Nephron (organoid): ENCODE results near the gene AXIN1.

Experiments used
- H3K27ac Mint-ChIP-seq, 3 experiments: 2 replicates each; pipeline ENCODE4 v1.8.0; 2020; ENCODE audit warnings: mixed read lengths in 3 of 3, mild to moderate bottlenecking in 2 of 3, moderate library complexity in 1 of 3
- H3K27me3 Mint-ChIP-seq: 2 replicates; pipeline ENCODE4 v1.8.0; 2021; ENCODE audit warnings: low read depth, mild to moderate bottlenecking, moderate library complexity, mixed read lengths
- H3K36me3 Mint-ChIP-seq: 2 replicates; pipeline ENCODE4 v1.8.0; 2020; ENCODE audit warnings: low read depth, mixed read lengths
- H3K4me1 Mint-ChIP-seq: 2 replicates; pipeline ENCODE4 v1.8.0; 2020; ENCODE audit warnings: mixed read lengths
- H3K4me3 Mint-ChIP-seq, 3 experiments: 2 replicates each; pipeline ENCODE4 v1.8.0; 2020; ENCODE audit warnings: mild to moderate bottlenecking in 3 of 3, mixed read lengths in 3 of 3, moderate library complexity in 2 of 3
- H3K9me3 Mint-ChIP-seq: 2 replicates; pipeline ENCODE4 v1.8.0; 2020; ENCODE audit warnings: mixed read lengths
- TF ChIP-seq, protein P1 (sequence below), 3 experiments: fragments of 200-600 bp; sonication (generic); IDR thresholded peaks; one replicate each; pipeline ENCODE4 v1.5.0; 2021; ENCODE audit warnings: antibody characterized with exemption in 3 of 3; ENCODE audit not compliant: unreplicated experiment in 3 of 3

Gene AXIN1

DNA sequence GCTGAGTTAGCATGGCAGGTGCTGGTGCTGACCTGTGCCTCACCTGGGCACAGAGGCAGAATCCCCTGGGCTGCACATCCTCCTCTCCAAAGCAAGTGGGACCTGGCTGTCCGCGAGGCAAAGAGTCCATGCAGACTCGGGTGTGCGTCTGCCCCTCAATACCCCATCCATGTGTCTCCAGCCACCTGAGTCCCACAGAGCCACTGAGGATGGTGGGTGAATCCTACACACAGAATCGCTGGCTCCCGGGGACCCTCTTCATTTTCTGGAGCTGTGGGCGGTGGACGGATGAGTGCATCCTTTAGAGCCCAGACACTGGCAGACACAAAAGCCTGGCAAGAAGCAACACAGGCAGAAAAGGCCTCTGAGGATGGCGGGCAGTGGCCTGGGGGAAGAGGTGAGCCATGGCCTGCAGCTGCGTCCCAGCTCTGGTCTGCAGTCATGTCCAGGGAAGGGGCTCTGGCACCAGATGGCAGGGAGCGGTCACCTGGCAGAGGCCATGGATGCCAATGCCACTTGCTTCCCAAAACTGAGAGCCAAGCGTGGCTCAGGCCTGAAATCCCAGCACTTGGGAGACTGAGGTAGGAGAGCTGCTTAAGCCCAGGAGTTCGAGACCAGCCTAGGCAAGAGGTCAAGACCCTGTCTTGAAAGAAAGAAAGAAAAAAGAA lies 29.9 kb downstream of the AXIN1 start:
- no peaks in the 10 kb centered on the region for H3K27me3 Mint-ChIP-seq
- peaks cover 12% of the 10 kb centered on the region for H3K36me3 Mint-ChIP-seq
- H3K4me1 Mint-ChIP-seq: peaks cover 3% of the 10 kb centered on the region
- no peak overlapping the region for H3K27ac Mint-ChIP-seq
- TF ChIP-seq, protein P1, sequence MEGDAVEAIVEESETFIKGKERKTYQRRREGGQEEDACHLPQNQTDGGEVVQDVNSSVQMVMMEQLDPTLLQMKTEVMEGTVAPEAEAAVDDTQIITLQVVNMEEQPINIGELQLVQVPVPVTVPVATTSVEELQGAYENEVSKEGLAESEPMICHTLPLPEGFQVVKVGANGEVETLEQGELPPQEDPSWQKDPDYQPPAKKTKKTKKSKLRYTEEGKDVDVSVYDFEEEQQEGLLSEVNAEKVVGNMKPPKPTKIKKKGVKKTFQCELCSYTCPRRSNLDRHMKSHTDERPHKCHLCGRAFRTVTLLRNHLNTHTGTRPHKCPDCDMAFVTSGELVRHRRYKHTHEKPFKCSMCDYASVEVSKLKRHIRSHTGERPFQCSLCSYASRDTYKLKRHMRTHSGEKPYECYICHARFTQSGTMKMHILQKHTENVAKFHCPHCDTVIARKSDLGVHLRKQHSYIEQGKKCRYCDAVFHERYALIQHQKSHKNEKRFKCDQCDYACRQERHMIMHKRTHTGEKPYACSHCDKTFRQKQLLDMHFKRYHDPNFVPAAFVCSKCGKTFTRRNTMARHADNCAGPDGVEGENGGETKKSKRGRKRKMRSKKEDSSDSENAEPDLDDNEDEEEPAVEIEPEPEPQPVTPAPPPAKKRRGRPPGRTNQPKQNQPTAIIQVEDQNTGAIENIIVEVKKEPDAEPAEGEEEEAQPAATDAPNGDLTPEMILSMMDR (IDR thresholded peaks at IDR 0.05; ENCODE audit: unreplicated experiment in 3 of 3): no peak
- H3K9me3 Mint-ChIP-seq: no peaks in the 10 kb centered on the region
- no peak overlapping the region for H3K4me3 Mint-ChIP-seq

- no peaks in the 10 kb centered on the region for H3K27me3 Mint-ChIP-seq
- no peaks in the 10 kb centered on the region for H3K9me3 Mint-ChIP-seq
- no peak overlapping the region for H3K4me3 Mint-ChIP-seq
- peaks cover 12% of the 10 kb centered on the region for H3K36me3 Mint-ChIP-seq
- TF ChIP-seq, protein P1 (IDR thresholded peaks at IDR 0.05; ENCODE audit: unreplicated experiment in 3 of 3): no peak
- H3K27ac Mint-ChIP-seq: no peak overlapping the region
- H3K4me1 Mint-ChIP-seq: peaks cover 5% of the 10 kb centered on the region
These were observed 31.0 kb downstream of the AXIN1 start for GRCh38 chr16:321532-321931.

- Mint-ChIP-seq H3K9me3 (no peaks in the 10 kb centered on the region), H3K27ac (no peak overlapping the region), H3K4me3 (no peak overlapping the region), H3K36me3 (peaks cover 14% of the 10 kb centered on the region), H3K4me1 (peaks cover 5% of the 10 kb centered on the region), H3K27me3 (no peaks in the 10 kb centered on the region)
- TF ChIP-seq, protein P1 (IDR thresholded peaks at IDR 0.05; ENCODE audit: unreplicated experiment in 3 of 3): no peak
These were observed 32.3 kb downstream of the AXIN1 start for GRCh38 chr16:320206-320605.

DNA sequence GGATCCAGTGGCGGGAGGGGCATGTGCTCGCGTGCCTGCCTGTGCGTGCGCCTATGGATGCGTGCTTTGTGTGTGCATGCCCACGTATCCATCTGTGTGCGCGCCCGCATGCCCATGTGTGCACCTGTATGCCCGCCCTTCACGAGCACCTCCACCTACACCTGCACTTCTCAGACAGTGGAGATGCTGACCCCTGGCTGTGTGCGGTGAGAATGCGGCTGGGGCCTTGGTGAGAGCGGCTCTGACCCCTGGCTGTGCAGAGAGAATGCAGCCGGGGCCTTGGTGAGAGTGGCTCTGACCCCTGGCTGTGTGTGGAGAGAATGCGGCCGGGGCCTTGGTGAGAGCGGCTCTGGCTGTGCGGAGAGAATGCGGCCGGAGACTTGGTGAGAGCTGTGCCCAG lies 33.9 kb downstream of the AXIN1 start:
- H3K27ac Mint-ChIP-seq: no peak overlapping the region
- no peaks in the 10 kb centered on the region for H3K9me3 Mint-ChIP-seq
- peaks cover 15% of the 10 kb centered on the region for H3K36me3 Mint-ChIP-seq
- H3K27me3 Mint-ChIP-seq: no peaks in the 10 kb centered on the region
- H3K4me3 Mint-ChIP-seq: no peak overlapping the region
- TF ChIP-seq, protein P1 (IDR thresholded peaks at IDR 0.05; ENCODE audit: unreplicated experiment in 3 of 3): no peak
- peaks cover 5% of the 10 kb centered on the region for H3K4me1 Mint-ChIP-seq

DNA sequence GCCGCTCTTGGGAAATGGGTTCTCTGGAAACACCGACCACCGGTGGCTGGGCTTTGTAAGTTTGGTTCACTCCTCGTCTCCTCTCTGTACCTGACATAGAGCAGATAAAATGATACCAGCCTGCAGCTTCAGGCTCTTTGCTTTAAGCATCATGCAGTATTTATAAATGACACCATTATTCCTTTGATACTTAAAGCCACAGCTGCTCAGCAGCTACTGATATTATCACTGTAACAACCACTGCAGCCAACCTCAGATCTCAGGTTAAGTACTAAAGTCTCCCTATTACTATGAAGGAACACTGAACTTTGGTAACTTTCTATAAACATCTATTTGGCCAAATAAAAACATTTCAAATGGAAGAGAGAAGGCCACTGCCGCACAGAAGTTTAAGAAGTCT lies 34.9 kb downstream of the AXIN1 start:
- Mint-ChIP-seq H3K9me3 (no peaks in the 10 kb centered on the region), H3K36me3 (peaks cover 15% of the 10 kb centered on the region), H3K27me3 (no peaks in the 10 kb centered on the region), H3K4me3 (no peak overlapping the region), H3K4me1 (peaks cover 5% of the 10 kb centered on the region), H3K27ac (no peak overlapping the region)
- TF ChIP-seq, protein P1 (IDR thresholded peaks at IDR 0.05; ENCODE audit: unreplicated experiment in 3 of 3): no peak
